ENCODE data around the gene PLCL2. TPM values are rescaled to one million over a fixed set of nuclear protein-coding genes. Genes with fewer than 3 reads are reported as not detected.

PLCL2 gene
- total and polyA plus RNA-seq, 10 donors: 6.9 to 60.4 (median 41.8) TPM

GRCh38 chr3:17035033-17035432 is 150.3 kb downstream of the PLCL2 start:
- Histone ChIP-seq H3K4me3 (no peak overlapping the region), H3K27ac (no peak overlapping the region), H3K27me3 (replicated peaks in 1 of 7) (no peaks in the 10 kb centered on the region), H3K36me3 (peaks cover 0 to 12% (median 0%) of the 10 kb centered on the region in 6 donors), H3K9me3 (no peaks in the 10 kb centered on the region), H3K4me1 (peaks cover 0 to 72% (median 37%) of the 10 kb centered on the region in 6 donors)
- TF ChIP-seq POLR2A (IDR thresholded peaks at IDR 0.05) (no peak), POLR2AphosphoS5 (IDR thresholded peaks at IDR 0.05) (no peak)
- TF ChIP-seq, protein P1, sequence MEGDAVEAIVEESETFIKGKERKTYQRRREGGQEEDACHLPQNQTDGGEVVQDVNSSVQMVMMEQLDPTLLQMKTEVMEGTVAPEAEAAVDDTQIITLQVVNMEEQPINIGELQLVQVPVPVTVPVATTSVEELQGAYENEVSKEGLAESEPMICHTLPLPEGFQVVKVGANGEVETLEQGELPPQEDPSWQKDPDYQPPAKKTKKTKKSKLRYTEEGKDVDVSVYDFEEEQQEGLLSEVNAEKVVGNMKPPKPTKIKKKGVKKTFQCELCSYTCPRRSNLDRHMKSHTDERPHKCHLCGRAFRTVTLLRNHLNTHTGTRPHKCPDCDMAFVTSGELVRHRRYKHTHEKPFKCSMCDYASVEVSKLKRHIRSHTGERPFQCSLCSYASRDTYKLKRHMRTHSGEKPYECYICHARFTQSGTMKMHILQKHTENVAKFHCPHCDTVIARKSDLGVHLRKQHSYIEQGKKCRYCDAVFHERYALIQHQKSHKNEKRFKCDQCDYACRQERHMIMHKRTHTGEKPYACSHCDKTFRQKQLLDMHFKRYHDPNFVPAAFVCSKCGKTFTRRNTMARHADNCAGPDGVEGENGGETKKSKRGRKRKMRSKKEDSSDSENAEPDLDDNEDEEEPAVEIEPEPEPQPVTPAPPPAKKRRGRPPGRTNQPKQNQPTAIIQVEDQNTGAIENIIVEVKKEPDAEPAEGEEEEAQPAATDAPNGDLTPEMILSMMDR (IDR thresholded peaks at IDR 0.05 in 8 of 11, conservative IDR thresholded peaks at IDR 0.05 in 3 of 11): no peak
- intact Hi-C loops (cut with DNase I; ENCODE audit: low total_unique reads): loop anchor here (10.0 kb wide), 2 partner anchors 150 to 430 kb away; partner anchors contain the start of genes DAZL and PLCL2
- no peak for DNase-seq
- 33 to 53% (median 38%) methylated on average over 5 of the region's 5 CpGs for WGBS, 5 donors

- TF ChIP-seq, protein P1 (IDR thresholded peaks at IDR 0.05 in 8 of 11, conservative IDR thresholded peaks at IDR 0.05 in 3 of 11): no peak
- TF ChIP-seq POLR2AphosphoS5 (IDR thresholded peaks at IDR 0.05) (no peak), POLR2A (IDR thresholded peaks at IDR 0.05) (no peak)
- Histone ChIP-seq H3K9me3 (no peaks in the 10 kb centered on the region), H3K4me1 (peaks cover 0 to 63% (median 34%) of the 10 kb centered on the region in 6 donors), H3K27ac (no peak overlapping the region), H3K36me3 (peaks cover 0 to 9% (median 0%) of the 10 kb centered on the region in 6 donors), H3K27me3 (replicated peaks in 1 of 7) (no peaks in the 10 kb centered on the region), H3K4me3 (no peak overlapping the region)
- 79 to 91% (median 81%) methylated on average over 6 of the region's 6 CpGs for WGBS, 5 donors
- no peak for DNase-seq
- intact Hi-C loops (cut with DNase I; ENCODE audit: low total_unique reads): loop anchor here (10.0 kb wide), 2 partner anchors 151 to 431 kb away; partner anchors contain the start of genes DAZL and PLCL2
Measured at GRCh38 chr3:17035966-17036365, 151.2 kb downstream of the PLCL2 start.

- Histone ChIP-seq H3K36me3 (peaks cover 0 to 17% (median 3%) of the 10 kb centered on the region in 6 donors), H3K9me3 (no peaks in the 10 kb centered on the region), H3K27ac (no peak overlapping the region), H3K27me3 (replicated peaks in 1 of 7) (no peaks in the 10 kb centered on the region), H3K4me3 (no peak overlapping the region), H3K4me1 (peaks cover 0 to 45% (median 25%) of the 10 kb centered on the region in 6 donors)
- TF ChIP-seq POLR2AphosphoS5 (IDR thresholded peaks at IDR 0.05) (no peak), POLR2A (IDR thresholded peaks at IDR 0.05) (no peak)
- TF ChIP-seq, protein P1 (IDR thresholded peaks at IDR 0.05 in 8 of 11, conservative IDR thresholded peaks at IDR 0.05 in 3 of 11): no peak
- DNase-seq: no peak
- WGBS, 5 donors: 93 to 98% (median 93%) methylated on average over 3 of the region's 3 CpGs
- intact Hi-C loops (cut with DNase I; ENCODE audit: low total_unique reads): loop anchor here (10.0 kb wide), 2 partner anchors 153 to 433 kb away; partner anchors contain the start of genes DAZL and PLCL2
Measured at GRCh38 chr3:17038141-17038540, 153.4 kb downstream of the PLCL2 start.

GRCh38 chr3:17038900-17039553 is 154.3 kb downstream of the PLCL2 start:
- WGBS, 5 donors: 86 to 100% (median 100%) methylated on average over 1 of the region's 1 CpG
- Histone ChIP-seq H3K4me3 (no peak overlapping the region), H3K27ac (peak overlapping the region in 1 of 8 donors; percentile 1), H3K36me3 (peaks cover 0 to 26% (median 5%) of the 10 kb centered on the region in 6 donors), H3K9me3 (no peaks in the 10 kb centered on the region), H3K4me1 (peaks cover 0 to 36% (median 21%) of the 10 kb centered on the region in 6 donors), H3K27me3 (replicated peaks in 1 of 7) (no peaks in the 10 kb centered on the region)
- intact Hi-C loops (cut with DNase I; ENCODE audit: low total_unique reads): loop anchor here (10.0 kb wide), 2 partner anchors 154 to 434 kb away; partner anchors contain the start of genes DAZL and PLCL2
- DNase-seq: no peak
- TF ChIP-seq POLR2AphosphoS5 (IDR thresholded peaks at IDR 0.05): no peak
- TF ChIP-seq, protein P1 (IDR thresholded peaks at IDR 0.05 in 8 of 11, conservative IDR thresholded peaks at IDR 0.05 in 3 of 11): no peak
- no peak for TF ChIP-seq POLR2A (IDR thresholded peaks at IDR 0.05)

Data from spleen (tissue), 11 donors.